ENCODE data around the gene UPK3BL2. TPM values are rescaled to one million over a fixed set of nuclear protein-coding genes. Genes with fewer than 3 reads are reported as not detected.
"Not testable (repeated sequence)": the region's sequence is repeated elsewhere in the genome, so short reads cannot be mapped to it uniquely, and the experiment has no call there.

Gene UPK3BL2
- polyA plus RNA-seq (2013, experiment 1 of 2), result 8.0 TPM
- 8.4 TPM for polyA plus RNA-seq (2013, experiment 2 of 2)

DNA sequence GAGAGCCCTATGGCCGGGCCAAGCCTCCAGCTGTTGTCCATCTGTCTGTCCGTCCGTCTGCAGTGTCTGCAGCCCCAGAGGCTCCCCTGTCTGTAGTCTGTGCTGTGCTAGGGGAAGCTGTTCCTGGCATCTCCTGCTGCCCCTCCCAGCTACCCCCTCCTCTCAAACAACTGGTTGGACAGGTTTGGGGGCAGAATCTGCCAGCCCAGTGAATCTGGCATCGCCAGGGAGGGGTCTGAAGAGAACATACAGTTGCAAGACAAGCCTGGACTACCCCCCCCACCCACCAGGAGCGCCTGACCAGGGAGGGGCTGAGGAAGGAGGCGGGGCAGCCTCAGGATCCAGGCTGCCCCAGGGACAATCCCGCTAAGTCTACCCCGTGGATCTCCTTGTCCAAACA lies at the start of gene UPK3BL2:
TSS of gene UPK3BL2 (minus strand) at position 101 of the 400 bp plus-strand sequence. CDS start at position 41, 60 bp downstream.
- H3K36me3 ChIP-seq (ENCODE audit: control insufficient read depth, insufficient read depth, low read length); H3K27ac ChIP-seq (ENCODE audit: low read depth, low read length, severe bottlenecking); H3K4me3 ChIP-seq (ENCODE audit: extremely low read depth, insufficient read depth, low read length, poor library complexity, severe bottlenecking); H3K9me3 ChIP-seq (ENCODE audit: control insufficient read depth, low read length); H3K4me1 ChIP-seq (ENCODE audit: control insufficient read depth, insufficient read depth, low read length, poor library complexity, severe bottlenecking): not testable (repeated sequence)
- WGBS, 2 experiments (ENCODE audit: insufficient coverage in 2 of 2), result no CpG with 5 or more reads among the region's 8 CpGs

GRCh38 chr7:102592477-102593019 lies 49.1 kb upstream of the UPK3BL2 start:
- H3K9me3 ChIP-seq (ENCODE audit: control insufficient read depth, low read length); H3K4me1 ChIP-seq (ENCODE audit: control insufficient read depth, insufficient read depth, low read length, poor library complexity, severe bottlenecking); H3K27ac ChIP-seq (ENCODE audit: low read depth, low read length, severe bottlenecking); H3K4me3 ChIP-seq (ENCODE audit: extremely low read depth, insufficient read depth, low read length, poor library complexity, severe bottlenecking); H3K36me3 ChIP-seq (ENCODE audit: control insufficient read depth, insufficient read depth, low read length): not testable (repeated sequence)
- no CpG with 5 or more reads among the region's 26 CpGs for WGBS, 2 experiments (ENCODE audit: insufficient coverage in 2 of 2)

GRCh38 chr7:102589857-102590256 lies 46.4 kb upstream of the UPK3BL2 start:
- not testable (repeated sequence) for H3K4me1 ChIP-seq (ENCODE audit: control insufficient read depth, insufficient read depth, low read length, poor library complexity, severe bottlenecking)

GRCh38 chr7:102583495-102583894 lies 40.0 kb upstream of the UPK3BL2 start:
- not testable (repeated sequence) for H3K36me3 ChIP-seq (ENCODE audit: control insufficient read depth, insufficient read depth, low read length); H3K4me3 ChIP-seq (ENCODE audit: extremely low read depth, insufficient read depth, low read length, poor library complexity, severe bottlenecking); H3K27ac ChIP-seq (ENCODE audit: low read depth, low read length, severe bottlenecking); H3K4me1 ChIP-seq (ENCODE audit: control insufficient read depth, insufficient read depth, low read length, poor library complexity, severe bottlenecking); H3K9me3 ChIP-seq (ENCODE audit: control insufficient read depth, low read length)
- no CpG with 5 or more reads among the region's 5 CpGs for WGBS, 2 experiments (ENCODE audit: insufficient coverage in 2 of 2)

More at GRCh38 chr7:102589857-102590256, 46.4 kb upstream of the UPK3BL2 start:
- H3K9me3 ChIP-seq (ENCODE audit: control insufficient read depth, low read length); H3K36me3 ChIP-seq (ENCODE audit: control insufficient read depth, insufficient read depth, low read length); H3K27ac ChIP-seq (ENCODE audit: low read depth, low read length, severe bottlenecking); H3K4me3 ChIP-seq (ENCODE audit: extremely low read depth, insufficient read depth, low read length, poor library complexity, severe bottlenecking): not testable (repeated sequence)
- WGBS, 2 experiments (ENCODE audit: insufficient coverage in 2 of 2), result no CpG with 5 or more reads among the region's 9 CpGs

- H3K4me1 ChIP-seq (ENCODE audit: control insufficient read depth, insufficient read depth, low read length, poor library complexity, severe bottlenecking); H3K36me3 ChIP-seq (ENCODE audit: control insufficient read depth, insufficient read depth, low read length); H3K9me3 ChIP-seq (ENCODE audit: control insufficient read depth, low read length); H3K4me3 ChIP-seq (ENCODE audit: extremely low read depth, insufficient read depth, low read length, poor library complexity, severe bottlenecking); H3K27ac ChIP-seq (ENCODE audit: low read depth, low read length, severe bottlenecking): not testable (repeated sequence)
- WGBS, 2 experiments (ENCODE audit: insufficient coverage in 2 of 2), result no CpG with 5 or more reads among the region's 5 CpGs
Measured at GRCh38 chr7:102581722-102582121, 38.2 kb upstream of the UPK3BL2 start.

DNA sequence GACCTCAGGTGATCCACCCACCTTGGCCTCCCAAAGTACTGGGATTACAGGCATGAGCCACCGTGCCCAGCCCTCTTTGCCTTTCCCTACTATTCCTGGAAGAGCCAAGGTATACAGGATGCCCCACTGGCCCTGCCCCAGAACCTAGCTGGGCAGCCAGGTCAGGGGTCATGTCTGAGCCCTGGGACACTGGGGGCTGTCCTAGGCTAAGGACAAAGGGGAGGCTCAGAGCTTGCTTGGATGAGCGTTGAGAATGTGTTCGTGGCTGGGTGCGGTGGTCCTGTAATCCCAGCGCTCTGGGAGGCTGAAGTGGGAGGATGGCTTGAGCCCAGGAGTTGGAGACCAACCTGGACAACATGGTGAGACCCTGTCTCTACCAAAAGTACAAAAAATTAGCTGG lies 35.0 kb upstream of the UPK3BL2 start:
- WGBS, 2 experiments (ENCODE audit: insufficient coverage in 2 of 2), result no CpG with 5 or more reads among the region's 5 CpGs
- H3K4me1 ChIP-seq (ENCODE audit: control insufficient read depth, insufficient read depth, low read length, poor library complexity, severe bottlenecking); H3K36me3 ChIP-seq (ENCODE audit: control insufficient read depth, insufficient read depth, low read length); H3K4me3 ChIP-seq (ENCODE audit: extremely low read depth, insufficient read depth, low read length, poor library complexity, severe bottlenecking); H3K27ac ChIP-seq (ENCODE audit: low read depth, low read length, severe bottlenecking); H3K9me3 ChIP-seq (ENCODE audit: control insufficient read depth, low read length): not testable (repeated sequence)

- not testable (repeated sequence) for H3K27ac ChIP-seq (ENCODE audit: low read depth, low read length, severe bottlenecking); H3K4me3 ChIP-seq (ENCODE audit: extremely low read depth, insufficient read depth, low read length, poor library complexity, severe bottlenecking); H3K4me1 ChIP-seq (ENCODE audit: control insufficient read depth, insufficient read depth, low read length, poor library complexity, severe bottlenecking); H3K9me3 ChIP-seq (ENCODE audit: control insufficient read depth, low read length); H3K36me3 ChIP-seq (ENCODE audit: control insufficient read depth, insufficient read depth, low read length)
- WGBS, 2 experiments (ENCODE audit: insufficient coverage in 2 of 2), result 84 to 93% methylated on average over 2 to 3 of the region's 7 CpGs
Measured at GRCh38 chr7:102577315-102578240, 34.1 kb upstream of the UPK3BL2 start.

DNA sequence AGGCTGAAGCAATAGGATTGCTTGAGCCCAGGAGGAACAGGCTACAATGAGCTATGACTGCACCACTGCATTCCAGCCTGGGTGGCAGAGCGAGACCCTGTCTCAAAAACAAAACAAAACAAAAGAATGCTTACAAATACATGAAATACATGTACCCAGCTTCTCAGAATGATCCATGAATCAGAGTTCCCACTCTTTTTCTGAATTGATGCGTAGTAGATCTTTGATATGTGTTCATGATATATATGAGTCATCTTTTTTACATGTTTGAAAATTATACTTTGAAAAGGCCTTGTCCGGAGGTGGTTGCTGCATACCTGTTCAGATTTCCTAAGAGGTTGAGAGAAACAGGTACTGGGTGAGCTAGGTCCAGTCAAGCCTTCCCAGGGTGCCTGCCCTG lies 32.9 kb upstream of the UPK3BL2 start:
- not testable (repeated sequence) for H3K9me3 ChIP-seq (ENCODE audit: control insufficient read depth, low read length); H3K36me3 ChIP-seq (ENCODE audit: control insufficient read depth, insufficient read depth, low read length); H3K27ac ChIP-seq (ENCODE audit: low read depth, low read length, severe bottlenecking); H3K4me1 ChIP-seq (ENCODE audit: control insufficient read depth, insufficient read depth, low read length, poor library complexity, severe bottlenecking); H3K4me3 ChIP-seq (ENCODE audit: extremely low read depth, insufficient read depth, low read length, poor library complexity, severe bottlenecking)
- no CpG with 5 or more reads among the region's 3 CpGs for WGBS, 2 experiments (ENCODE audit: insufficient coverage in 2 of 2)

- not testable (repeated sequence) for H3K27ac ChIP-seq (ENCODE audit: low read depth, low read length, severe bottlenecking); H3K9me3 ChIP-seq (ENCODE audit: control insufficient read depth, low read length); H3K36me3 ChIP-seq (ENCODE audit: control insufficient read depth, insufficient read depth, low read length); H3K4me1 ChIP-seq (ENCODE audit: control insufficient read depth, insufficient read depth, low read length, poor library complexity, severe bottlenecking); H3K4me3 ChIP-seq (ENCODE audit: extremely low read depth, insufficient read depth, low read length, poor library complexity, severe bottlenecking)
- no CpG with 5 or more reads among the region's 6 CpGs for WGBS, 2 experiments (ENCODE audit: insufficient coverage in 2 of 2)
Measured at GRCh38 chr7:102574607-102575006, 31.1 kb upstream of the UPK3BL2 start.

DNA sequence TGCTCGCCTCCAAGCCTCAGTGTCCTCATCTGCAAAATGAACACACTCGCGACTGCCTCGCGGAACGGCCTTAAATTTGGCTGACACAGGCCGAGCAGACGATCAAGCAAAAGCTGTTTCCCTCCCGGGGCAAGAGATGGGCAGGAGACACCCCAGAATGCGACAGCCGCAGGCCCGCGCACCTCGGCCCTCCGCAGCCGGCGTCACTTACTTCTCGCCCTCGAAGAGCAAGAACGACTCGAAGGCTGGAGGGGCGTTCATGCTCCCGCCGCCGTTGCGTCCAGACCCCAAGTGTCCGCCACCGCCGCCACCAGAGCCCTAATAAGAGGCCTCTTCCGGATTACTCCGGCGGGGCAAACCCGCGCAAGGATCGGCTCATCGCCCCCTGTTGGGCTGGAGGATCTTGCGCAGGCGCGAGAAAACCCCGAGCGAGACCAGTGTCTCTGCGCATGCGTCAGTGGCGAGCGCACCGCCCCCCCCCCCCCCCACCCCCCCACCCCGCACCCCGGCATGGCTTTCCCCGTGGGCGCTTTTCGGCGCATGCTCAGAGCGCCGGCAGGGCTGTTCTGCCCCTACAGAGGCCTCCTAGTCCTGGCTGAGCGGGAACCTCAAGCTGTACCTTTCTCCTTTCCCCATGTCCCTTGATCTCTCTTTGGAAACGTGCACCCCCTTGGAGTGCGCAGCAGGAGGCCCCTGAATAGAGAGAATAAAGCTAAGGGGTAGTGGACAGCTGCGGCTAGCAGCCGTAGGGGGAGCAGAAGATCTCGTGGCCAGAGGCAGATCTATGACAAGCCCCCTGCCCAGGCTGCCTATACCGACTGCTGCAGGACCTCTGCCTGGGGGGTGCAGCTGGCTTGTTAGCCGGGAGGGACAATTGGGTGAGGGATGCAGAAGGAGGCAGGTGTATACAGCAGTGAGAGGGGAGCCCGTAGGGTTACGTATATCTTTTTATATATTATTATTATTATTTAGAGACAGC lies 29.1 kb upstream of the UPK3BL2 start, which contains the start of gene POLR2J3:
TSS of gene POLR2J3 (minus strand) at position 323 of the 979 bp plus-strand sequence. CDS start at position 261, 62 bp downstream.
- 0% methylated on average over 9 to 18 of the region's 64 CpGs for WGBS, 2 experiments (ENCODE audit: insufficient coverage in 2 of 2)
- not testable (repeated sequence) for H3K4me1 ChIP-seq (ENCODE audit: control insufficient read depth, insufficient read depth, low read length, poor library complexity, severe bottlenecking); H3K9me3 ChIP-seq (ENCODE audit: control insufficient read depth, low read length); H3K27ac ChIP-seq (ENCODE audit: low read depth, low read length, severe bottlenecking); H3K36me3 ChIP-seq (ENCODE audit: control insufficient read depth, insufficient read depth, low read length)
- H3K4me3 ChIP-seq (ENCODE audit: extremely low read depth, insufficient read depth, low read length, poor library complexity, severe bottlenecking), result peak within 1 kb of the TSS; percentile 59
